HG02981 (cell line): Measurements from ENCODE around the gene SRL.
"Not testable (repeated sequence)": the region's sequence is repeated elsewhere in the genome, so short reads cannot be mapped to it uniquely, and the experiment has no call there.

Source experiments
- ATAC-seq: cut with Tn5 transposase; IDR thresholded peaks from one replicate; pipeline ENCODE4 v1.9.1; 2021; ENCODE audit warnings: mild to moderate bottlenecking, moderate library complexity; ENCODE audit not compliant: unreplicated experiment

Gene SRL

DNA sequence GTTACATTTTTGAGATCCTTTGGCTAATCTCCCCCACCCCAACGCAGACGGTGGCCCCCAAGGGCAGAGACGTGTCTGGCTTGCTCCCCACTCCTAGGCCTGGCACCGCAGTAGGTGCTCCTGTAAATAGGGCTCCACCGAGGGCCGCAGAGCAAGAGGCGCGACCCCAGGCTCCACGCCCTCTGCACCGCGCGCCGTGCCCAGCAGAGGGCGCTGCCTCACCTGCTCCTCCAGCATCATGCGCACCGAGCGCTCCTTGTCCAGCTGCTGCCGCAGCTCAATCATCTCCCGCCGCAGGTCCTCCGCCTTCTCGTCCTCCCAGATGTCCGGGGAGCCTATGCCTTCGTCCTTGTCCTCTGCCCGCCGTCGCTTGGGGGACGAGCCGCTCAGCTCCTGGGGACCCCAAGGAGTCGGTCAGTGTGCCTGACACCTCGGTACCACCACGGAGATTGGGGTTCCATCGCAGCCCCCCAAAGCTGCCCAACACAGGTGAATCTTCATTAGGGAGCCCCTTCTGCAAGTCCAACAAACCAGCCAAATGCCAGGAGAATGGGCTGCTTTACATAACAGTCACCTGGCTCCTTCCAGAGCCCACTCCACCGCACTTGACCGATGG lies 19.8 kb upstream of the SRL start:
- no peak for ATAC-seq

DNA sequence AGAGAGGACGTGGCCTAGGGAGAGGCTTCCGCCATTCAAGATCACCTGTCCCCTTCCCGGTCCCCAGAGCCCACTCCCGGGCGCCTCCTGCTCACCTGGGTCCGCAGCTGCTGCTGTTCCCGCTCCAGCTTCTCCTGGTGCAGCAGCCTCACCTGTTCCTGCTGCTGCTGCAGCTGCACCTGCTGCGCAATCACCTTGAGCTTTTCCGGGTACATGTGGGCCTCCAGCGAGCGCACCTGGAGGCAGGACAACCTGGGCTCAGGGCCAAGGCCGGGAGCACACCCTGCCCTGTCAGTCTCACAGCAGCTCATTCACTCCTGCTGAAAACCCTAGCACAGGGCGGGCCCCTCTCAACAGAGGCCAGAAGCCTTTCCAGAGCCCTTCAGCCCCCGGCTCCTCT lies 18.5 kb upstream of the SRL start:
- no peak for ATAC-seq

DNA sequence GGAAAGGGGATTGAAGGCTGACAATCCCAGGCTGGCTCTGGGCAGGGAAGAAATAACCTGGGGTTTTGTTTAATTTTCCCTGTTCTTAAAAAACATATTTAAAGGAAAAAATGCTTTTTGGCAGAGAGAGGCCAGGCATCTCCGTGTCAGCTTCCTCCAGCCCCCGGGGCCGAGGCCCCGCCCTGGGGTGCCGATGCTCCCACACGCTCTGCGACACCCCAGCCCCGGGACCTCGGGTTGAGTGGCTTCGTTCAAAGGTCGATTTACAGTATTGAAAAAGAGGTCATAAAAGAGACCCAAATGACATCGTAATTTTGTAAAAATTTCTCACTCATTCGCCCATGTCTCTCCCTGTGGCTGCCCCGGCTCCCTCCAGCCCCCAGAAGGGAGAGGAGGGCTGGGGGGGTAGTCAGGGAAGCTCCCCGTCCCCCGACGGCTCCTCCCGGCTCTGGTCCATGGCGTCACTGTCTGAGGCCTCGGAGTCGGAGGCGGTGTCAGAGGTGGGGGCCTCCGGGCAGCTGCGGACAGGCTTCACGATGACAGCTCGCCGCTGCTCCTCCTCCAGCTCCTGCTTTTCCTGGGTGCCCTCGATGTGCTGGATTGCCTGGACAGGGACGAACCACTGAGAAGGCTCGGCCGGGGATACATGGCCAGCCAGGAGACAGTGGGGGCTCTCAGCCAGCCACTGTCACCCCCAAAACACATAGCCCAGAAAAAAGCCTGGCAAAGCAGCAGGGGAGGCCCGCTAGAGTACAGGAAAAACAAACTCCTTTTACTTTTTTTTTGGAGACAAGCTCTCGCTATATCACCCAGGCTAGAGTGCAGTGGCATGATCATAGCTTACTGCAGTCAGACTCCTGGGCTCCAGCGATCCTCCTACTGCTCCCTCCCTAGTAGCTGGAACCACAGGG lies 16.0 kb upstream of the SRL start:
- no peak for ATAC-seq

- ATAC-seq: peak; percentile 90
Observed at GRCh38 chr16:4253394-4254150, 11.7 kb upstream of the SRL start.

DNA sequence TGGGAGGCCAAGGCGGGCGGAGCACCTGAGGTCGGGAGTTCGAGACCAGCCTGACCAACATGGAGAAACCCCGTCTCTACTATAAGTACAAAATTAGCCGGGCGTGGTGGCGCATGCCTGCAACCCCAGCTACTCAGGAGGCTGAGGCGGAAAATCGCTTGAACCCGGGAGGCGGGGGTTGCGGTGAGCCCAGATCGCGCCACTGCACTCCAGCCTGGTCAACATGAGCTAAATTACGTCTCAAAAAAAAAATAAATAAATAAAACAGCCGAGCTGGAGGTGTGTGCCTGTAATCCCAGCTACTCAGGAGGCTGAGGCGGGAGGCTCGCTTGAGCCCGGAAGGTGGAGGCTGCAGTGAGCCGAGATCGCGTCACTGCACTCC lies 11.1 kb upstream of the SRL start:
- not testable (repeated sequence) for ATAC-seq

- ATAC-seq: no peak
Observed at GRCh38 chr16:4249530-4250308, 7.8 kb upstream of the SRL start.

- ATAC-seq: no peak
Observed at GRCh38 chr16:4247460-4247784, 5.5 kb upstream of the SRL start.

GRCh38 chr16:4246777-4247459 lies 5.0 kb upstream of the SRL start:
- ATAC-seq: no peak

DNA sequence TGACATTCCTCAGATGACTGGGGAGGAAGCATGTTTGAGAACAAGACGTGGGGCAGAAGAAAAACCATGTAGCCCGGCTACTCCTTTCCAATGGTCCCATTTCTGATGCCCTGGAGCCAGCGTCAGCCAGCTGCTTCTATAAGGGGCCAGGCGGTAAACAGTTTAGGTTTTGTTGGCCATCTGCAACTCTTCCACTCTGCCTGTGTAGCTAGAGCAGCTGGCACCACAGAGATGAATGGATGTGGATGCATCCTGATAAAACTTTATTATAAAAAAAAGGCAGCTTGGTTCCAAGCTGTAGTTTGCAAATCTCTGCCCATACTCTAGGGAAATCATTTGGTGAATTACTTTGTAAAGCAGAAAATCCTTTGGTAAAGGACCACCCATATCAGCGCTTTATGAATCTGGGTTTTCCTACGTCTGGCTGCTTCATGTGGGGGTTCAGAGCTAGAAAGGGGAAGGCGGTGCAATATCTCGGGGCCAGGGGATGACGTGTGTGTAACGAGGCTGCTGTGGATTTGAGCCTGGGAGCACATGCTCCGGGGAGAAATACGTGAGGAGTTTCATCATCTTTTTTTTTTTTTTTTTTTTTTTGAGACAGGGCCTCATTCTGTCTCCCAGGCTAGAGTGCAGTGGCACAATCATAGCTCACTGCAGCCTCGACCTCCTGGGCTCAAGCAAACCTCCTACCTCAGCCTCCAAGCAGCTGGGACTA lies 3.4 kb upstream of the SRL start:
- ATAC-seq: no peak

GRCh38 chr16:4244254-4245076 lies 2.6 kb upstream of the SRL start:
- no peak for ATAC-seq

DNA sequence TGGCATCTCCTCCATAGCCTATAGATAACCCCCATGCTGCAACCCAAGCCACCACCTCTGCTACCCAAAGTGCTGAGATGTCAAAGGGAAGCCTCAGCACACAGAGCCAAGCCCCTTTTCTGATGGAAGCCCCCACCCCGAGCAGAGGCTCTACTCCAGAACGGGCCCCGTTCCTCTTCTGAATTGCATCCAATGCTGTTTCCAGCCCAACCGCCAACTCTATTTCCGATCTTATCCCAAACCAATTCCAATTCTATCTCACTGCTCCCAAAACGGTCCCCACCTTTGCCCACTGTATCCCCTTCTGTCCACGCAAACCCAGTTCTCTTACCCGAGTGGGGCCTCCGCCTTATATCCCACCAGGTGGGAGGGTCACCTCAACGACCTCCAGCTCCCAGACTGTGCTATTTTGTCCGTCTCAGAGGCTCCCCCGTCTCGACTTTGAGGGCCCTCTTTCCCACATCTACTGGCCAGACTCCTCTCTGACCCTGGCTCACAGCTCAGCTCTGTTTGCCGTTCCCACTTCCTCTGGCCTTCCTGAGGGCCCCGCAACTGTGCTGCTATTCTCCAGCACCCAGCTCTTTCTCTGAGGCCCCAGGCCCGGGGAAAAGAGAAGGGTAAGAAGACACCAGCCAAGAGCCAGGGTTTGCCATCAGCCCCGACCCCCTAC lies 487 bp downstream of the SRL start:
- no peak for ATAC-seq

- no peak for ATAC-seq
Observed at GRCh38 chr16:4240624-4241023, 1.3 kb downstream of the SRL start.

DNA sequence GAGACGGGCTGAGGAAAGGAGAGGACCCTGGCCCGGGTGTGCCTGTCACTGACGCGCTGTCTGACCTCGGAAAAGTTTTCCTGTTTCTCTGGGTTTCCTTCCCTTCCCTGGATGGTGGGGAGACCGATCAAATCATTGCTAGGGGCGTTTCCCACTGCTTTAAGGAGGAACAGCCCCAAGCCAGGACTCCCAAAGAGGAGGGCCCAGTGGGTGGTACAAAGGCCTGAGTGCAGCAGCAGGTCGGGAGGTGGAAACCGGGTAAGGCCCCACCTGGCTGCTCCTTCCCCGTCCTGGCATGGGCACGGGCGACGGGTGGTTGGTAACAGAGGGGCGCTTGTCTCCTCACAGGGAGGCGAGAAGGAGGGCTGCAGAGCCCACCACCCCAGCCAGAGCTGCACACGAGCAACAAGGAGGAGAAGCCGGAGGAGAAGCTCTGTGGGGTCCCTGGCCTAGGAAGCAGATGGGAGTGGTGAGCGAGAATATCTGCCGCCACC lies 2.2 kb downstream of the SRL start:
- no peak for ATAC-seq

GRCh38 chr16:4239020-4239419 lies 2.9 kb downstream of the SRL start:
- no peak for ATAC-seq

- ATAC-seq: no peak
Observed at GRCh38 chr16:4233431-4233830, 8.4 kb downstream of the SRL start.

DNA sequence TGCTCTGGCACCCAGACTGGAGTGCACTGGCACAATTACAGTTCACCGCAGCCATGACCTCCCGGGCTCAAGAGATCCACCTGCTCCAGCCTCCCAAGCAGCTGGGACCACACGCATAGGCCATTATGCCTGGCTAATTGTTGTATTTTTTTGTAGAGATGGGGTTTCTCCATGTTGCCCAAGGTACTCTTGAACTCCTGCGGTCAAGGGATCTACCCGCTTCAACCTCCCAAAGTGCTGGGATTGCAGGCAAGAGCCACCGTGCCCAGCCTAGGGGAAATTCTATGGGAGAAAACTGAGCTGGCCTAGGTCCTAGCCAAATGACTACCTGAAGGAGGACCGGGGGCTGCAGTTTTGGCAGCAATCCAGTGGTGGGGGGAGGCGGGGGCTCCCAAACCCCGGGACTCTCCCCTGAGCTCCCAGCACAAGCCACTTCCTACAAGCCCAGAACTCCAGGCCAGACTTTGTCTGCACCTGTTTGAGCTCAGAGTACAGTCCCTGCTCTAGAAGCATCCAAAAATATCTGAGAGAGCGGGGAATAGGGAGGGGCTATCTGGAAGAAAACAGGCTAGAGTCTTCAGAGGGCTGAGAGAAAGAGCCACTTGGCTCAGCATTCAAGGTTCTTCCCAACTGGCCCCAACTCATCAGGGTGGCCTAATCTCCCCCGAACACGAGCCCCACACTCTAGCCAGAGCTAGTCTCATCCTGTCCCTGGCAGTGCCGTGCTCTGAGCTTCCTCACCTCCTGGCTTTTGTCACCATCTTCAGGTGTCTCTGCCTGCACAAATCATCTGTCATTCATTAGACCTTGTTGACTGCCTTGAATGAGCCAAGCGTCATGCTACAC lies 9.1 kb downstream of the SRL start:
- no peak for ATAC-seq

DNA sequence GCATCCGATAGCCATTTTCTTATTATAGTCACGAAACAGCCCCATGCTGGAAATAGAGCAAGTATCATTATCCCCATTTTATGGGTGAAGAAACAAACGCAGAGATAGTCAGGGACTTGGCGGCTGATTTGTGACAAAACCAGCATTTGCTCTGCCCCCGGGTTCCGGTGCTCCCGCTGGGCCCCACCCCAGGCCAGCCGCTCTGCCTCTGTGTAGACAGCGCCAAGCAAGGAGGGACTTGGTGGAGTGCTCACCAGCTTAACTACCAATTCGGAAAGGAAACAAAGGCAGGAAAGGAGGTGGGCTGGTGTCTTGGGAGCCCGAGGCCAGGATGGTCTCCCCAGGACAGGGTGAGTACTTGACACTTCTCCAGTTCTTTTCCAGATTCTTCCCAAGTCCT lies 10.0 kb downstream of the SRL start:
- ATAC-seq: no peak
